H1 (cell line): ENCODE data around the gene SCARF1. TPM values are rescaled to one million over a fixed set of nuclear protein-coding genes. Genes with fewer than 3 reads are reported as not detected.
"Not testable (repeated sequence)": the region's sequence is repeated elsewhere in the genome, so short reads cannot be mapped to it uniquely, and the experiment has no call there.

ENCODE experiments used
- CTCF ChIA-PET: fragments of 300-600 bp; sonication (Branson Sonifier 250); formaldehyde crosslinking; loops from one replicate; lab custom pipeline; 2021; ENCODE audit not compliant: partially characterized antibody; lab: Charles Lee
- POLR2A ChIA-PET: fragments of 300-600 bp; sonication (Branson Sonifier 250); formaldehyde crosslinking; loops from one replicate; lab custom pipeline; 2021; ENCODE audit warnings: inconsistent platforms; ENCODE audit not compliant: partially characterized antibody; lab: Charles Lee
- DNase-seq, 2 experiments: peaks; one replicate each; pipeline versions ENCODE4 v3.0.0 to v3.0.0-alpha.2; 2010 to 2022; ENCODE audit warnings: low spot score in 2 of 2, low read depth in 1 of 2, mixed read lengths in 1 of 2
- FAIRE-seq: peaks from 2 replicates; lab custom pipeline; 2011; peaks lifted over from hg19 to GRCh38; lab: Jason Lieb, UNC
- H2AFZ ChIP-seq: 2 replicates; pipeline ENCODE4 v1.8.1; 2012; ENCODE audit warnings: low read length, inconsistent platforms
- H2AK5ac ChIP-seq: 2 replicates; pipeline ENCODE4 v1.6.1; 2013; ENCODE audit warnings: low read depth, low read length
- H2BK120ac ChIP-seq: replicated peaks from 2 replicates; pipeline ENCODE3; 2013; ENCODE audit warnings: low read depth, low read length, inconsistent platforms
- H2BK12ac ChIP-seq: 2 replicates; pipeline ENCODE4 v1.6.1; 2013; ENCODE audit warnings: low read depth, low read length
- H2BK15ac ChIP-seq: 2 replicates; pipeline ENCODE4 v1.6.1; 2013; ENCODE audit warnings: low read length
- H2BK20ac ChIP-seq: 2 replicates; pipeline ENCODE4 v1.6.1; 2013; ENCODE audit warnings: low read length
- H2BK5ac ChIP-seq: 2 replicates; pipeline ENCODE4 v1.6.1; 2013; ENCODE audit warnings: low read depth, low read length
- H3K14ac ChIP-seq: 2 replicates; pipeline ENCODE4 v1.6.1; 2013; ENCODE audit warnings: inconsistent platforms; ENCODE audit not compliant: insufficient read length
- H3K18ac ChIP-seq: 2 replicates; pipeline ENCODE4 v1.6.1; 2013; ENCODE audit warnings: low read length; ENCODE audit errors: extremely low read depth
- H3K23ac ChIP-seq: 2 replicates; pipeline ENCODE4 v1.6.1; 2013; ENCODE audit warnings: inconsistent platforms; ENCODE audit not compliant: insufficient read length
- H3K23me2 ChIP-seq: 2 replicates; pipeline ENCODE4 v1.6.1; 2013; ENCODE audit warnings: low read depth, low read length
- H3K27ac ChIP-seq: 2 replicates; pipeline ENCODE4 v1.6.1; 2011; ENCODE audit warnings: low read depth, low read length, inconsistent platforms
- H3K27me3 ChIP-seq, 4 experiments: replicated peaks in 1 of 4; 1 replicate in 1 of 4; 2 replicates in 3 of 4; pipeline versions ENCODE4 v1.6.1 to v1.8.1; 2011 to 2013; ENCODE audit warnings: low read length in 3 of 4, mild to moderate bottlenecking in 3 of 4, inconsistent platforms in 2 of 4, mixed read lengths in 2 of 4, moderate library complexity in 1 of 4; ENCODE audit not compliant: control insufficient read depth in 3 of 4, insufficient read depth in 3 of 4; ENCODE audit errors: extremely low read depth in 1 of 4
- H3K36me3 ChIP-seq, 4 experiments: 2 replicates each; pipeline versions ENCODE4 v1.6.1 to v1.8.1; 2011 to 2013; ENCODE audit warnings: mild to moderate bottlenecking in 4 of 4, low read length in 3 of 4, moderate library complexity in 2 of 4, control low read depth in 1 of 4, inconsistent platforms in 1 of 4; ENCODE audit not compliant: insufficient read depth in 4 of 4, control insufficient read depth in 2 of 4
- H3K4ac ChIP-seq: replicated peaks from 2 replicates; pipeline ENCODE3; 2013; ENCODE audit warnings: low read length, low read depth, mixed read lengths, inconsistent platforms; ENCODE audit not compliant: insufficient read length
- H3K4me1 ChIP-seq, 4 experiments: replicated peaks in 1 of 4; 1 replicate in 1 of 4; 2 replicates in 3 of 4; pipeline versions ENCODE4 v1.6.1 to v1.8.1; 2011 to 2013; ENCODE audit warnings: low read length in 3 of 4, inconsistent platforms in 2 of 4, mixed read lengths in 1 of 4; ENCODE audit not compliant: insufficient read depth in 4 of 4, control insufficient read depth in 3 of 4
- H3K4me2 ChIP-seq, 2 experiments: 2 replicates each; pipeline versions ENCODE4 v1.6.1 to v1.8.1; 2011 to 2013; ENCODE audit warnings: low read depth in 2 of 2, low read length in 2 of 2, control low read depth in 1 of 2, inconsistent platforms in 1 of 2, mild to moderate bottlenecking in 1 of 2; ENCODE audit not compliant: insufficient read depth in 1 of 2
- H3K4me3 ChIP-seq, 4 experiments: fragments of 200-600, 300-600 bp in 1 of 4; sonication (generic), shearing (Covaris generic), sonication (Bioruptor Twin) in 1 of 4; 2 replicates each; pipeline versions ENCODE4 v1.5.1 to v1.8.1; 2011 to 2016; ENCODE audit warnings: low read length in 4 of 4, low read depth in 3 of 4, control low read depth in 2 of 4, inconsistent platforms in 2 of 4, mild to moderate bottlenecking in 2 of 4, mixed read lengths in 1 of 4, moderate library complexity in 1 of 4; ENCODE audit not compliant: insufficient read depth in 2 of 4; ENCODE audit errors: extremely low read depth in 1 of 4
- H3K56ac ChIP-seq: replicated peaks from 2 replicates; pipeline ENCODE3; 2013; ENCODE audit warnings: low read depth, mild to moderate bottlenecking, mixed read lengths, low read length, inconsistent platforms; ENCODE audit not compliant: insufficient read length
- H3K79me1 ChIP-seq: 2 replicates; pipeline ENCODE4 v1.6.1; 2013; ENCODE audit warnings: low read depth, low read length, control low read depth
- H3K79me2 ChIP-seq, 2 experiments: 2 replicates each; pipeline versions ENCODE4 v1.6.1 to v1.8.1; 2012 to 2013; ENCODE audit warnings: low read length in 2 of 2, mild to moderate bottlenecking in 2 of 2, inconsistent platforms in 1 of 2; ENCODE audit not compliant: insufficient read depth in 2 of 2, control insufficient read depth in 1 of 2
- H3K9ac ChIP-seq, 4 experiments: replicated peaks in 1 of 4; 1 replicate in 1 of 4; 2 replicates in 3 of 4; pipeline versions ENCODE4 v1.6.1 to v1.8.1; 2011 to 2013; ENCODE audit warnings: low read depth in 3 of 4, low read length in 3 of 4, control low read depth in 2 of 4, mild to moderate bottlenecking in 2 of 4, moderate library complexity in 2 of 4, inconsistent platforms in 1 of 4; ENCODE audit errors: extremely low read depth in 1 of 4
- H3K9me3 ChIP-seq, 2 experiments: 2 replicates each; pipeline versions ENCODE4 v1.6.1 to v1.8.1; 2012 to 2013; ENCODE audit warnings: mild to moderate bottlenecking in 2 of 2, moderate library complexity in 2 of 2, control low read depth in 1 of 2, inconsistent platforms in 1 of 2, low read depth in 1 of 2, low read length in 1 of 2, mixed read lengths in 1 of 2; ENCODE audit not compliant: insufficient read depth in 2 of 2
- H4K20me1 ChIP-seq, 2 experiments: replicated peaks in 1 of 2; 2 replicates each; pipeline versions ENCODE3 to v1.8.1; 2011 to 2013; ENCODE audit warnings: inconsistent platforms in 2 of 2, low read length in 2 of 2, mild to moderate bottlenecking in 1 of 2; ENCODE audit not compliant: insufficient read depth in 2 of 2, control insufficient read depth in 1 of 2
- H4K5ac ChIP-seq: 2 replicates; pipeline ENCODE4 v1.6.1; 2013; ENCODE audit warnings: low read length, low read depth, mixed read lengths, inconsistent platforms; ENCODE audit not compliant: insufficient read length
- H4K8ac ChIP-seq: 2 replicates; pipeline ENCODE4 v1.8.0; 2013; ENCODE audit warnings: mild to moderate bottlenecking, moderate library complexity, low read length, inconsistent platforms; ENCODE audit not compliant: insufficient read depth; ENCODE audit errors: extremely low read depth
- H4K91ac ChIP-seq: replicated peaks from 2 replicates; pipeline ENCODE3; 2013; ENCODE audit warnings: low read length, mixed read lengths, inconsistent platforms; ENCODE audit not compliant: insufficient read length
- WGBS, 2 experiments: shearing (Covaris generic) in 1 of 2; methylation state at CpG; one replicate each; pipeline versions ENCODE4 v1.1.6 to v1.1.7; 2013 to 2015; ENCODE audit warnings: low lambda C conversion rate in 2 of 2, mixed read lengths in 2 of 2, inconsistent platforms in 1 of 2, low coverage in 1 of 2, missing lambda C conversion rate in 1 of 2; ENCODE audit not compliant: insufficient replicate concordance in 2 of 2, insufficient coverage in 1 of 2, insufficient read length in 1 of 2; ENCODE audit errors: extremely low coverage in 1 of 2, missing lambda C conversion rate in 1 of 2; 5-methylcytosine and 5-hydroxymethylcytosine counted together
- polyA plus RNA-seq, 7 experiments: library from polyadenylated mRNA; depleted of rRNA in 3 of 7; stranded (reverse) in 5 of 7; unstranded in 2 of 7; fragments of >200 nt in 5 of 7; fragments of 200-250 nt in 2 of 7; gene quantifications; 1 replicate in 5 of 7; 2 replicates in 1 of 7; 4 replicates in 1 of 7; pipeline versions ENCODE4 v1.2.1 to v1.2.3, GENCODE V29; 2011 to 2013; ENCODE audit warnings: missing spikeins in 2 of 7, mixed read lengths in 2 of 7
- total RNA-seq: library from RNA; stranded (reverse); fragmentation: NEBNext Ultra II Directional; extraction: Animal tissue kit (Norgen Biotek cat#: 25700); gene quantifications from 2 replicates; pipeline ENCODE4 v1.2.1, GENCODE V29; 2021

Gene SCARF1
- total and polyA plus RNA-seq, 2 of the 8 experiments (the other 6 are each of a cell fraction or from before 2014, with no cell fraction given), result 1.1 to 1.6 TPM

- H3K27ac ChIP-seq, H2BK15ac ChIP-seq, H2AK5ac ChIP-seq, H4K8ac ChIP-seq, H3K23ac ChIP-seq, H2AFZ ChIP-seq, H2BK12ac ChIP-seq, H3K14ac ChIP-seq, H3K9ac ChIP-seq, H2BK120ac ChIP-seq, FAIRE-seq, H3K18ac ChIP-seq, H3K79me2 ChIP-seq, H4K5ac ChIP-seq, H3K27me3 ChIP-seq, H3K4me2 ChIP-seq, H3K4ac ChIP-seq, H2BK20ac ChIP-seq, H3K56ac ChIP-seq, H3K4me3 ChIP-seq, H3K79me1 ChIP-seq, H3K4me1 ChIP-seq, DNase-seq, H2BK5ac ChIP-seq, H3K9me3 ChIP-seq, H3K23me2 ChIP-seq, H4K91ac ChIP-seq: not testable (repeated sequence)
- ChIA-PET POLR2A (interaction anchor here (1.2 to 9.6 kb wide), 3 partner anchors 13 to 148 kb away, joined by 3 to 65 read pairs (median 3); partner anchors contain the start of gene RILP), CTCF (interaction anchor here (4.4 kb wide), 1 partner anchor 10 kb away, joined by 19 read pairs; no protein-coding TSS in a partner anchor)
- H3K36me3 ChIP-seq, result peaks cover 33 to 79% (median 63%) of the 10 kb centered on the region in 4 experiments
- 96% methylated on average over 5 of the region's 5 CpGs; no CpG with 5 or more reads in 1 of the 2 experiments for WGBS, 2 experiments
- H4K20me1 ChIP-seq, result peaks cover 4 to 16% of the 10 kb centered on the region in 2 experiments
Observed at GRCh38 chr17:1663934-1664333, 18.4 kb upstream of the SCARF1 start.
